ENCODE data around the gene ADAMTSL5.
"Not testable (repeated sequence)": the region's sequence is repeated elsewhere in the genome, so short reads cannot be mapped to it uniquely, and the experiment has no call there.

ADAMTSL5 gene, protein sequence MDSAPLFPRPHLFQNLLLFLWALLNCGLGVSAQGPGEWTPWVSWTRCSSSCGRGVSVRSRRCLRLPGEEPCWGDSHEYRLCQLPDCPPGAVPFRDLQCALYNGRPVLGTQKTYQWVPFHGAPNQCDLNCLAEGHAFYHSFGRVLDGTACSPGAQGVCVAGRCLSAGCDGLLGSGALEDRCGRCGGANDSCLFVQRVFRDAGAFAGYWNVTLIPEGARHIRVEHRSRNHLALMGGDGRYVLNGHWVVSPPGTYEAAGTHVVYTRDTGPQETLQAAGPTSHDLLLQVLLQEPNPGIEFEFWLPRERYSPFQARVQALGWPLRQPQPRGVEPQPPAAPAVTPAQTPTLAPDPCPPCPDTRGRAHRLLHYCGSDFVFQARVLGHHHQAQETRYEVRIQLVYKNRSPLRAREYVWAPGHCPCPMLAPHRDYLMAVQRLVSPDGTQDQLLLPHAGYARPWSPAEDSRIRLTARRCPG

DNA sequence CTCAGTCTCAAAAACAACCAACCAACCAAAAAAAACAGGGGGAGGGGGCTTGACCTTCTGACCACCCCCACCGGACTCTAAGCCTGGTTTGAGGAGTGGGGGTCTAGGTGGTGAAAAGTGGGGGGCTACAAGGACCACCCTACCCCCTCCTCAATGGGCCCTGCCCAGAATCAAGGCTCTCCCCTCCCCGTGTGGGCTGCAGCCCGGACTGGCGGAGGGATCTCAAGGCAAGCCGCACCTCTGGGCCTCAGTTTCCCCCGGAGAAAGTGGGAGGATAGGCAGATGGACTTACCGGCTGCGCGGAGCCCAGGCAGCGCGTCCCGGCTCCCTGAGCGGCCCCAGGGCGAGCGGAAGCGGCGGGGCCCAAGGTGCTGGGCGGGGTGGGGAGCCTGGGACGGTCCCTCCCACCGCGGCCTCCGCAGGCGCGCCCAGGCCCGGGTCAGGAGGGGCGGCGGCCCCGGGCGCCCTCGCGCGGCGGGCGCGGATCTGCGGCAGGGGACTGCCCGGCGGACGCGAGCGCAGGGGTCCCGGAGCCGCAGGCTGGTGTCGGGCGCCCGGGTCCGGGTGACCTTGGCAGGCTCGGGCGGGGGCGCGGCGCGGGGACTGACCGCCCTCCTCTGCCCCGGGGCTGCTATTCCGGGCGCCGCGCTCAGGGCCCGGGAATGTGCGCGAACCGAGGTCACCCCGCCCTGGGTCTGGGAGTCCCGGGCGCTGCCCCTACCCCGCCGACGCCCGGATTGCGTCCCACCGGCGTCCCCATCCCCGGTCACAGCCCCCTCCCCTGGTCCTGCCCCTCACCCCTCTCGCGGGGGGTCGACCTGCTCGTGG lies at the start of gene ADAMTSL5:
TSS of gene ADAMTSL5 (minus strand) at position 349 of the 828 bp plus-strand sequence. CDS start 2,076 bp downstream, outside the sequence.
- DNase-seq = no peak

DNA sequence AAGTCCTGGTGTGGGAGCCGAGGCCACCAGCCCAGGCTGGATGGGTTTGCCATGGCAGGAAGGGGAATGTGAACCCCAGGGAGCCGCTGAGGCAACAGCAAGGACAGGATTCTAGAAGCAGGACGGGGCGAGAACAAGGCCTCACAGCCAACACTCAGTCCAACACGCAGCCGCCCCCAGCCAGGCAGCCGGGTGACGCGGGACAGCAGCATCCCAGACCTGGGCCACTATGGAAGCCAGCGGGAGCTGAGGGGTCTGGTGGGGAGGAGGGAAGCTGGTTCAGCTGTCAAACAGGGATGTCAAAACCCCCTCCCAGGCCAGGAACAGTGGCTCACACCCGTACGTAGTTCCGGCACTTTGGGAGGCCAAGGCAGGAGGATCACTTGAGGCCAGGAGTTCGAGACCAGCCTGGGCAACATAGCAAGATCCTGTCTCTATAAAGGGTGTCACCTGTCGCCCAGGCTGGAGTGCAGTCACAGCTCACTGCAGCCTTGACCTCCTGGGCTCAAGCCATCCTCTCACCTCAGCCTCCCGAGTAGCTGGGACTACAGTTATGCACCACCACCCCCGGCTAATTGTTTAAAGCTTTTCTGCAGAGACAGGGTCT lies 48.5 kb upstream of the ADAMTSL5 start:
- no peak for DNase-seq

DNA sequence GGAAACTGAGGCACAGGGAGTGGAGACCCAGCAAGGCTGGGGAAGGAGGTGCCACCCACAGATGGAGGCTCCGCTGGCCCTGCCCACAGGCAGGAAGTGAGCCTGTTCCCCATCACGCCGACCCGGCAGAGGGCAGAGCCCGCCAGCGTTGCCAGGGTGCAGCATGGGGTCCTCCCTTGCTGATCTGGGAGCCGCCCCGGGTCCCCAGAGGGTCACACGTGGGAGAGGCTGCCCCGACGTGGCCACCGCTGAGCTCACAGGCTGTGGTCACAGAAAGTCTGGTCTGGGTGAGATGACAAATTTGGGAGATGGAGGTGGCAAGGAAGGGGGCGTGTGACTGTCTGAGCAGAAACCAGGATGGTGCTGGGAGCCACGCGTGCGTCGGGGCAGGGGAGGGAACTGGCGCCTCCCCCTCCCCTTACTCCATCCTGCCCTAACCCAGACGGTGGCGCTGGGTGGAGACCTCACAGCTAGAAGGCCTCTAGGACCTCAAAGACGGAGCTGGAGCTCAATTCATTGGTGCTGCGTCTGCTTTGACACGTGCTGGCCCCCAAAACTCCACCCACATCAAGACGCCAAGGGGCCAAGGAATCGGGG lies 47.6 kb upstream of the ADAMTSL5 start:
- DNase-seq = no peak

DNA sequence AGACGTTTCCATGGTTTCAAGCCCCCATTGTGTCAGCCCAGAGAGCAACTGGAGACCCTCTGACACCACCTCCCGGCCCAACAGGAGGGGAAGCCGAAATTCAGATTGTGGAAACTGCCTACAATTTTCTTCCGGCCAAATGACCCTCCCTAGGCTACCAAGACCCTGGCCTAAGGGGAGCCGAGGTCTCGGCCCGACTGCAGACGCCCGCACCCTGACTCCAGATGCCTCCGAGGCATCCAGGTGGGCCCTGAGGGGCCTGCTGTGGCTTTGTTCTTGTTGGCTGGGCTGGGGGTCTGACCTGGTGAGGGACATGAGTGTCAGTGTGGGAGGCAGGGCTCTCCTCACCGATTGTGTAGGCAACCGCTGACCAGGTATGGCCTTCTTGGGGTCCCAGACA lies 45.7 kb upstream of the ADAMTSL5 start:
- DNase-seq = no peak

DNA sequence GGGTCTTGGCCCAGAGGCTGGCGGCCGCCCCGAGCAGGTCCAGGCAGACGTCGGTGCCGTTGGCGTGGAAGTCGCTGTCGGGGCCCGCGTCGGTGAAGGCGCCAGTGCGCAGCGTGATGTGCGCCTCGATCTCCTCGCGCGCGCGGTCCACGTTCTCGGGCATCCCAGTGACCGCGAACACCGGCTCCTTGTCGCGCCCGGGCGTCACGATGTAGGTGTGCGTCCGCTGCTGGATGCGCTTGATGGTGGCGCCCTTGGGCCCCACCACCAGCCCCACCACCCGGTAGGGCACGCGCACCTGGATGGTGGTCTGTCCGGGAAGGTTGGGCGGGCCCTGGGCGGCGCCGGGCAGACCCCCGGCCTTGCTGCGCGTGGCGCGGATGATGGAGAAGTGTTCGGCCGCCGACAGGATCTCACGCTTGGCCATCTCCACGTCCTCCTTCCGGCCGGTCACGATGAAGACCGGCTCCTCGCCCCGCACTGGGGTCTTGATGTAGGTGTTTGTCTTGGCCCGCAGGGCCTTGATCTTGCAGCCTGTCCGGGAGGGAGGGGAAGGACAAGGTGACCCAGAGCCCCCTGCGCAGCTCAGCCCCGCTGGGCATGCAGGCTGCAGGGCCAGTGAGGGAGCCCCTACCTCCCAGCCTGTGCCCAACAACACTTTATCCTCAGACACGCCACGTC lies 43.7 kb upstream of the ADAMTSL5 start:
- no peak for DNase-seq

DNA sequence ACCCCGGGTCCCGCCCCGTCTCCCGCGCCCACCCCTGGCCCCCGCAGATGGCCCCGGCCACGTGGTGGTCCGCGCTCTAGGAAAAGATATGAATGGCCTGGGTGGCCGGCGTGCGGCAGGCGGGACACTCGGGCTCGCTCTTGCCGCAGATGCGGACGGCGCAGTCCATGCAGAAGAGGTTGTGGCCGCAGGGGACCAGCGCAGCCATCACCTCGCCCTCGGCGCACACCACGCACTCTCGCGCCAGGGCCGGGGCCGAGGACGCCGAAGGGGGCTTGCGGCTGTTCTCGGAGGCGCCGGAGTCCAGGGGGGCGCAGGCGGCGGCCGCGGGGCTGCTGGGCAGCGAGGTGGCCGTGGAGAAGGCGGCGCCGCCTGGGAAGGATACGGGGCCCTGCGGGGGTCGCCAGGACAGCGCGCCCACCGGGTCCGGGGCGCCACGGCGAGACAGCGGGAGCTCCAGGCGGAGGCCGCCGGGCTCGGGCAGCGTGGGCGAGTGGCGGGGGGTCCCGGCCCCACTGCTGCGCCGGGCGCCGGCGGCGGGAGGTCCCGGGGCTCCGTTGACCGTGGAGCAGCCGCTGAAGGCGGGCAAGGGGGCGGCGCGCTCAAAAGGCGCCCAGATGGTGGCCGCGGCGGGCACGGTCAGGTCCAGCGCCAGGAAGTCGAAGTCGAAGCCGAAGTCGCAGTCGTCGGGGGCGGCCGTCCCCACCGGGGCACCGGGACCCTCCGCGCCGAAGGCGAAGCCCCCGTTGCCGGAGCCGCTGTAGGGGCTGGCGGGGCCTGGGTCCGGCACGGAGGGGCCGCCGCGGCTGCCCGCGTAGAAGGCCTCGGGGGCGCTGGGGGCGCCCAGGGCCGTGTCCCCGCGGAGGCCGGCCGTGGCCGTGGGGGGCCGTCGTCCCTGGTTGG lies 42.9 kb upstream of the ADAMTSL5 start:
- no peak for DNase-seq

DNA sequence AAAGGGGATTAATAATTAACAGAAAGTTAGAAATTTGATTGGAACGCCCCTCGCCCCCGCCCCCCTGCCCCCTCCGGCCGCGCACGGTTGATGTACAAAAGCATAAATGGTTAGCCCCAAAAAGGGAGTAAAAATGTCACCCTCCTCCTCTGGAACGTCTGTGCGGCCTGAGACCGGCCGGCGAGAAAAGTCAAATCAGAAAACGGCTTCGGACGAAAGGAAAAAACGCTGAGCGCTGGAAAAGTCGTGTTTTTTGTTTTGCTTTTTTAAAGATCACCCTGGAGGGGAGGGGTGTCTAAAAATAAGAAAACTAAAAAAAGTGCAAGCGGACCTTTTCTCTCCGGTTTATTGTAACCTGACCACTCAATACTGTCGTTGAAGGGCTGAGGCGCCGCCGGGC lies 42.1 kb upstream of the ADAMTSL5 start:
- no peak for DNase-seq

DNA sequence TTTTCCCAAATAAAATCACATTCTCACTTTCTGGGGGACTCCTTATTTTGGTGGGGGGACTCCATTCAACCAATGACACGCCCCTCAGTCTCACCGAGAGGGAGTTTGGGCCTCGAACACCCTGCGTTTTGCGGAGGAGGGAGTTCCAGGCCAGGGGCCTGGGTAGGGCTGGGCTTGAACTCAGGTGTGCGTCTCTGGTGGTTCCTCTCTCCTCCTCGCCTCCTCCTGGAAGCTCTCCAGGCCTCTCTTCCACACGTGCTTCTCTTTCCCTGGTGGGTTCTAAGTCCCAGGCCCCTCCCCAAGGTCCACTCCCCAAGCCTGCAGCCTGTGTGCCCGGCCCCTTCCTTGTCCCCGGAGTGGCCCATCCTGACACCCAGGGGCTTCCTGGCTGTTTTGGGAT lies 40.6 kb upstream of the ADAMTSL5 start:
- DNase-seq = no peak

DNA sequence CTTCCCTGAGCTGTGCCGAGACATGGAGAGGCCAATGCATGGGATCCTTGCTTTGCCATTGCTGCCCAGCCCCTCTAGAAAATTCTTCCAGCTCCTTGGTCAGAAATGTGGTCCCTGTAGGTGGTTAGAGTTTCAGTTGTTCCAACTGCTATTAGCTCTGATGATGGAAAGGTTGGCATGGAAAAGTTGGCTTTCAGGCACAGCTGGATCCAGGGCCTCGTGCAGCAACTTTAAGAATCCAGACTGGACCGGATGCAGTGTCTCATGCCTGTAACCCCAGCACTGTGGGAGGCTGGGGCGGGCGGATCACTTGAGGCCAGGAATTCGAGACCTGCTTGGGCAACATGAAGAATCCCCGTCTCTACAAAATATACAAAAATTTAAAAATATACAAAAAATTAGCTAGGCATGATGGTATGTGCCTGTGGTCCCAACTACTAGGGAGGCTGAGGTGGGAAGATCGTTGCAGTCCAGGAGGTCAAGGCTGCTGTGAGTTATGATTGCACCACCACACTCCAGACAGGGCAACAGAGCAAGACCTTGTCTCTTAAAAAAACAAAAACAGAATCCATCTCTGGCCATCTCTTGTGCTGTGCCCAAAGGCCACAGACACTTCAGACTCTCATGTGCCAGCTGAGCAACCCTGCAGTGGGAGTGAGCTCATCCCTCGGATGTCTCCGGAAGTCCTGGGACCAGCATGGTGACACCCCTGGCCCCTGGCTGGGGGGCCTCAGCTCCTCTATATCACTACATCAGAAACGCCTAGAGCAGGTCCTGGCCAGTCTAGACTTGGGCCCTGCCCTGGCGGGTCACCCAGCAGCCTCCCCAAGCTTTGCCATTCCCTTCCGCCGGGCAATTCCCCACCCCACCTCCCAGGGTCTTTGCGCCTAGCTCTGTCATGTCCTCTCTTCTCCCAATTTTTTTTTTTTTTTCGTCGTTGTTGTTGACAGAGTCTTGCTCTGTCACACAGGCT lies 38.5 kb upstream of the ADAMTSL5 start:
- no peak for DNase-seq

DNA sequence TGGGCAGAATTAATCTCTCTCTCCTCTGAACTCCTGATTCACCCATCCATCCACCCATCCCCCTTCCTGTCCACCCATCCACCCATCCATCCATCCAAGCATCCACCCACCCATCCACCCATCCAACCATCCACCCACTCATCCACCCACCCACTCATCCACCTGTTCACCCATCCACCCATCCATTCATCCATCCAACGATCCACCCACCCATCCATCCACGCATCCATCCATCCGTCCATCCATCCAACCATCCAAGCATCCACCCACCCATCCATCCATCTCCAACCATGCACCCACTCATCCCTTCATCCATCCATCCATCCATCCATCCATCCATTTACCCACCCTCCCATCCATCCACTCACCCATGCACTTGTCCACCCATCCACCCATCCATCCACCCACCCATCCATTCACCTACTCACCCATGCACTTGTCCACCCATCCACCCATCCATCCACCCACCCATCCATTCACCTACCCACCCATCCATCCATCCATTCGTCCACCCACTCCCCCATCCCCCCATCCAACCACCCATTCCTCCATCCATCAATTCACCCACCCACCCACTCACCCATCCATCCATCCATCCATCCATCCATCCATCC lies 36.6 kb upstream of the ADAMTSL5 start:
- DNase-seq = no peak

DNA sequence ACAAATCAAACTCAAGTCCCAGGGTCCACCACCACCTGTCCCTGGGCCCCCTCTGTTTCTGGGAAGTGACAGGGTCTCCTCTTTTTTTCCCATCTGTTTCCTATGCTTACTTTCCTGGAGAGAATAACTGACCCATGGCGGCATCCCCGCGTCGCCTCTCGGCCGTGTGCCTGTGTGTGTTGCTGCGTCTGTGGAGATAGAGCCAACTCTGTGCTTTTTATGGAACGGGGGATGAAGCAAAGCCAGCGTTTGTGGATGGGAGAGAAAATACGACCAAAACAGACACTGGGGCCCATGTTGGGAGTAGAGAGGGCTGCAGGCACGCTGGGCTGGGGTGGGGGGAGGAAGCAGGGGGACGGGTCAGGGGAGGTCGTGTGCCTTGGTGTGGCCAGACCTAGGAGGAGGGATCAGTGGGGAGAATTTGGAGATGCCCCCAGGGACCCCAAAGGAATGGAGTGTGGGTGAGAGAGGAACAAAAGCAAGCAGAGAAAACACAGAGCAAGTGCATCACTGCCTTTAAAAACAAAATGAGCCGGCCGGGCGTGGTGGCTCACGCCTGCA lies 27.6 kb upstream of the ADAMTSL5 start:
- no peak for DNase-seq

DNA sequence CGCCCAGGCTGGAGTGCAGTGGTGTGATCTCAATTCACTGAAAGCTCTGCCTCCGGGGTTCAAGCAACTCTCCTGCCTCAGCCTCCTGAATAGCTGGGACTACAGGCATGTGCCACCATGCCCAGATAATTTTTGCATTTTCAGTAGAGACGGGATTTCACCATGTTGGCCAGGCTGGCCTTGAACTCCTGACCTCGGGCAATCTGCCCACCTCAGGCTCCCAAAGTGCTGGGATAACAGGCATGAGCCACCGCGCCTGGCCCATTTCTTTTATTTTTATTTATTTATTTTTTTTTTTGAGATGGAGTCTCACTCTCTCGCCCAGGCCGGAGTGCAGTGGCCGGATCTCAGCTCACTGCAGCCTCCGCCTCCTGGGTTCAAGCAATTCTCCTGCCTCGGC lies 26.9 kb upstream of the ADAMTSL5 start:
- DNase-seq = not testable (repeated sequence)

DNA sequence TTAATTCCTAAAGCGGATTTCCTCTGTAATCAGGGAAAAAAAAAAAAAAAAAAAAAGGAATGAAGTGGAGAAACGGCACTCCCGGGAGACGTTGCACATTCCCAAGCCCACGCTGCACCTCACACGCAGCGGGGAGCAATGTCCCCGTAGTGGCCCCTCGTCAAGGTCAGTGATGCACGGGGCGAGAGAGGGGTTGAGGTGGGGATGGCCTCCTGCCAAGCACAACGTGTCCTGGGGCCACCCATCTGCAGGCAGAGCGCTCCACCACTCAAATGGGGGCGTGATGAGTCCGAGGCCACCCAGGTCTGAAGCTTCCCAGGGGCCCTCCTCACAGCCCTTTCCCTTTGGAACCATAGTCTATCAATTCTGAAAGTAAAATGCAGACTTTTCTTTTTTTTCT lies 26.2 kb upstream of the ADAMTSL5 start:
- no peak for DNase-seq

DNA sequence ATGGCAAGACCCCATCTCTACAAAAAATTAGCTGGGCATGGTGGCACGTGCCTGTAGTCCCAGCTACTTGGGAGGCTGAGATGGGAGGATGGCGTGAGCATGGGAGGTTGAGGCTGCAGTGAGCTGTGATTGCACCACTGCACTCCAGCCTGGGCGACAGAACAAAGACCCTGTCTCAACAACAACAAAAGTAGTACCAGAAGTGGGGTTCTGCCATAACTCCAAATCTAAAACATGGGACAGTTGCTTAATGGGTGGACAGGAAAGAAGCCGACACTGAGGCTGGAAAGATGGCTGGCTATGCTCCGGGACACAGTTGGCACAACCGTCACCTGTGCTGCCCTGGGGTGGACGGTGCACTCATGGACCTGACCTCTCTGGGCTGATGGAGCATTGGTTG lies 22.9 kb upstream of the ADAMTSL5 start:
- not testable (repeated sequence) for DNase-seq

DNA sequence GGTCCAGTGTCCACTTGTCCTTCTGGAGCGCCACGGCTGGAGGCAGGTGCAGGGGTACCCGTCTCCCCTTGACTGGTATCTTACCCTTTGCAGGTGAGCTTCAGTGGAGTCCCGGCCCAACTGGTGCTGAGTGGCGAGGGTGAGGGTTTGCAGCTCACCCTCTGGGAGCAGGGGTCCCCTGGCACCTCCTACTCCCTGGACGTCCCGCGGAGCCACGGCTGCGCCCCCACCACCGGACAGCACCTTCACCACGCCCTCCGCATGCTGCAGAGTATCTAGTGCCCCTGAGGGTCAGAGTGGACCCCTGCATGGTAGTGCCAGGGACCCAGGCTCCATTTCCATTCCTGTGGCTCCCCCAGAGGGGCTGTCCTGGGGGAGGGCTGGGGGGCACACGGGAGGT lies 22.2 kb upstream of the ADAMTSL5 start:
- DNase-seq = no peak

DNA sequence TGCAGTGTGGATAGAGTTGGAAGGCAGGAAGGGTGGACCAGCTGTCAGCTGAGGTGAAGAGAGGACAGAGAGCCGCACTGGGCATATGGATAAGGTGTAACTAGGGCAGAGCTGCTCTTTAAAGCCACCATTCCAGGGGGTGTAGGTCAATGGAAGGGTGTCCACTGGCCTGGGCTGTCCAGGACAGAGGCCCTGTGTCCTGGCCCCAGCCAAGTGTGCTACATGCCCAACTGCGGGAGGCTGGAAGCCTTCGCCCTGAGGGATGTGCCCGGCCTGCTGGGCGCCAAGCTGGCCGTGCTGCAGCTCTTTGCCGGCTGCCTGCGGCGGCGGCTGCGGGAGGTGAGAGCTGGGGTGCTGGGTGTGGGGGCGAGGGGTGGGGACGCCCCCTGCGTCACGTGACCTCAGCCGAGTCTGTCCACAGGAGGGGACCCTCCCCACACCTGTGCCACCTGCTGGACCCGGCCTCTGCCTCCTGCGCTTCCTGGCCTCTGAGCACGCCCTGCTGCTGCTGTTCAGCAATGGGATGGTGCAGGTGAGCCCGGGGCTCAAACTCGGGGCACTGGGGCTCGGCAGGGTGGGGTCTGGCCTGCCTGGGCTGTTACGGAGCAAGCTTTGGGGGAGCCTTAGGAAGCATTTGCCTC lies 20.8 kb upstream of the ADAMTSL5 start:
- DNase-seq = no peak

DNA sequence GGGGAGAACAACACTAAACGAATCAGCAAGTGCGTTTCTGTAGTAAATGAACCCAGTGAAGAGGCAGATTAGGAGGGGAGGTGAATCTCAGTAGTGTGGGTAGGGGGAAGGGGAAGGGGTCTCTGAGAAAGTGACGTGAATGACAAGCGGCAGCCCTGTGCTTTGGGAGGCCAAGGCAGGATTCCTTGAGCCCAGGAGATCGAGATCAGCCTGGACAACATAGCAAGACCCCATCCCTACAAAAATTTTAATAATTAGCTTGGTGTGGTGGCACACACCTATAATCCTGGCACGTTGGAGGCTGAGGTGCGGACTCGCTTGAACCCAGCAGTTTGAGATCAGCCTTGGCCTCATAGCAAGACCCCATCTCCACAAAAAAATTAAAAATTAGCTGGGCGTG lies 19.2 kb upstream of the ADAMTSL5 start:
- no peak for DNase-seq

DNA sequence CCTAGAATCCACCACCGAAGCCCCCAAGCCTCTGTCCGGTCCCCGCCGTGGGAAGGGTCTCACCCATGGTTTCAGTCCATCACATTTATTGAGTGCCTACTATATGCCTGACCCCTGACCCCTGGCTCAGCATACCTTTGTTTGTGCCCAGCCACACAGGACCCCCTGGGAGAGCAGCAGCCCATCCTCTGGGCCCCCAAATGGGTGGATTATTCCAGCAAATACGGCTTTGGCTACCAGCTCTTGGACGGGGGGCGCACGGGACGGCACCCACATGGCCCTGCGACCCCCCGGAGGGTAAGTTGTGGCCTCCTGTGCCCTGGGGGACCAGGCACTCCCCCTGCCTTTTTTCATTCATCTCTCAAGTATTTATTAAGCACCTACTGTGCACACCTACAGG lies 18.8 kb upstream of the ADAMTSL5 start:
- no peak for DNase-seq

DNA sequence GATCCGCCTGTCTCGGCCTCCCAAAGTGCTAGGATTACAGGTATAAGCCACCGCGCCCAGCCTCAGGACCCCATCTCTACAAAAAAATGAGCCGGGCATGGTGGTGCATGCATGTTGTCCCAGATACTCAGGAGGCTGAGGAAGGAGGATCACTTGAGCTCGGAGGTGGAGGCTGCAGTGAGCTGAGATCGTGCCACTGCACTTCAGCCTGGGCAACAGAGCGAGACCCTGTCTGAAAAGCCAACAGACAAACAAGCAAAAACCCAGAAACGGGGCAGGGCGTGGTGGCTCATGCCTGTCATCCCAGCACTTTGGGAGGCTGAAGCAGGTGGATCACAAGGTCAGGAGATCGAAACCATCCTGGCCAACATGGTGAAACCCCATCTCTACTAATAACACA lies 18.0 kb upstream of the ADAMTSL5 start:
- DNase-seq = not testable (repeated sequence)
